Adipocyte (in vitro differentiated cells): ENCODE results near the gene ARL14EP.

Source experiments
- DNase-seq: peaks from one replicate; pipeline ENCODE4 v3.0.0-alpha.2; 2015; ENCODE audit warnings: low read depth
- H3K27me3 ChIP-seq: replicated peaks from 2 replicates; pipeline ENCODE4 v1.7.0; 2013; ENCODE audit warnings: mild to moderate bottlenecking, low read length, moderate library complexity; ENCODE audit not compliant: control insufficient read depth, insufficient read depth
- H3K36me3 ChIP-seq: 2 replicates; pipeline ENCODE4 v1.7.0; 2013; ENCODE audit warnings: low read length, mild to moderate bottlenecking, moderate library complexity; ENCODE audit not compliant: control insufficient read depth, insufficient read depth, severe bottlenecking
- H3K4me1 ChIP-seq: 2 replicates; pipeline ENCODE4 v1.7.0; 2013; ENCODE audit warnings: mild to moderate bottlenecking, low read length, moderate library complexity; ENCODE audit not compliant: control insufficient read depth, insufficient read depth
- H3K4me3 ChIP-seq: 2 replicates; pipeline ENCODE4 v1.7.0; 2013; ENCODE audit warnings: mild to moderate bottlenecking, low read length, moderate library complexity
- H3K9ac ChIP-seq: 2 replicates; pipeline ENCODE4 v1.7.0; 2013; ENCODE audit warnings: mild to moderate bottlenecking, low read length, moderate library complexity
- H3K9me3 ChIP-seq: 2 replicates; pipeline ENCODE4 v1.7.0; 2013; ENCODE audit warnings: mild to moderate bottlenecking, low read length, moderate library complexity; ENCODE audit not compliant: control insufficient read depth

The ARL14EP gene

DNA sequence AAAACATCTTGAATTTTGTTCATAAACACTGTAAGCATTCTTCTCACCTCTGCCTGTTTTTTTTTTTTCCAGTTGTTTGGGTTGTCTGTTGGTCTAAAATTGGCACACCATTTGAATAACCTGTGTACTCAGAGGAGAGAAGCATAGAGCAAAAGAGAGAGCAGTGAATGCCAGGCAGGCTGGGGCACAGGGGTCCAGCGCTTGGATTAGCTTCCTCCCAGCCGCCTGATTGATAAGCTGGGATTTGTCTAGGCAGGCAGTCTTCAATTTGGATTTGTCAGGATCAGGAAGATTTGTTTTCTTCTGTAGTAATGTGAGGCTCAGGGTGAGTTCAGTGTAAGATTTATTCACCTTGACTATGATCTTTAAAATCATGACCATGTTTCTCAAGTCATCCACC, 59.0 kb downstream of the ARL14EP start:
- Histone ChIP-seq H3K9me3 (no peaks in the 10 kb centered on the region), H3K9ac (no peak overlapping the region), H3K36me3 (no peaks in the 10 kb centered on the region), H3K4me3 (no peak overlapping the region), H3K4me1 (no peaks in the 10 kb centered on the region), H3K27me3 (peaks cover 23% of the 10 kb centered on the region)
- no peak for DNase-seq
